ENCODE data around the gene VEGFC.

GRCh38 chr4:176814770-176815169 lies 22.0 kb upstream of the VEGFC start:
- TF ChIP-seq CTCF (conservative IDR thresholded peaks at IDR 0.05; ENCODE audit: low read length) (no peak), EZH2phosphoT487 (IDR thresholded peaks at IDR 0.05; ENCODE audit: borderline replicate concordance) (no peak)
